NCI-H1694 treated with DMSO at 0.1 percent for 48 hours (cell line): Measurements from ENCODE around the gene NBEA.
A peak's percentile ranks its signal among the peaks of the same experiment; 100 is the strongest.
"Not testable (repeated sequence)": the region's sequence is repeated elsewhere in the genome, so short reads cannot be mapped to it uniquely, and the experiment has no call there.

Experiments used
- DNase-seq: peaks from one replicate; lab custom pipeline; 2025; lab: John Stamatoyannopoulos, UW

NBEA gene

GRCh38 chr13:35672611-35673010 is 730.5 kb downstream of the NBEA start:
- peak; percentile 85 for DNase-seq

- peak; percentile 73 for DNase-seq
Measured at GRCh38 chr13:35675651-35676050, 733.6 kb downstream of the NBEA start.

GRCh38 chr13:35677863-35678262 is 735.8 kb downstream of the NBEA start:
- not testable (repeated sequence) for DNase-seq

- DNase-seq, result no peak
Measured at GRCh38 chr13:35681685-35682084, 739.6 kb downstream of the NBEA start.

DNA sequence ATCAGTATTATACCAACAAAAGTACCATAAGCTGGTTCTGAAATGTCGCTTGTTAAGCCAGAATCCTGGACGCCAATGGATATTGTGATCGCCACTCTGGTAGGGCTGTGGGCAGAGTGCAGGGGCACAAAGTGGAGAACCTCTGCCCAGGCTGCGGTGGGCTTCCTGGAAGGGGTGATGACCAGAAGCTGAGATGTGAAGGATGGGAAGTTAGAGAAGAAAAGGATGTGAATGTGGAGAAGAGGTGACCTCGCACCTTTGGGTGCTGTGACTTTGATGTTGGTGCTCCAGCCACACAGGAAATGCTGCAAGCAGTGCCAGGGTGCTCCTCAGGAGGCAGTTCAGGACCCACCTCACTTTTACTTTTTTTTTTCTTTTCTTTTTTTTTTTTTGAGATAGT is 742.4 kb downstream of the NBEA start:
- DNase-seq, result no peak

- DNase-seq, result no peak
Measured at GRCh38 chr13:35687336-35687735, 745.3 kb downstream of the NBEA start.

DNA sequence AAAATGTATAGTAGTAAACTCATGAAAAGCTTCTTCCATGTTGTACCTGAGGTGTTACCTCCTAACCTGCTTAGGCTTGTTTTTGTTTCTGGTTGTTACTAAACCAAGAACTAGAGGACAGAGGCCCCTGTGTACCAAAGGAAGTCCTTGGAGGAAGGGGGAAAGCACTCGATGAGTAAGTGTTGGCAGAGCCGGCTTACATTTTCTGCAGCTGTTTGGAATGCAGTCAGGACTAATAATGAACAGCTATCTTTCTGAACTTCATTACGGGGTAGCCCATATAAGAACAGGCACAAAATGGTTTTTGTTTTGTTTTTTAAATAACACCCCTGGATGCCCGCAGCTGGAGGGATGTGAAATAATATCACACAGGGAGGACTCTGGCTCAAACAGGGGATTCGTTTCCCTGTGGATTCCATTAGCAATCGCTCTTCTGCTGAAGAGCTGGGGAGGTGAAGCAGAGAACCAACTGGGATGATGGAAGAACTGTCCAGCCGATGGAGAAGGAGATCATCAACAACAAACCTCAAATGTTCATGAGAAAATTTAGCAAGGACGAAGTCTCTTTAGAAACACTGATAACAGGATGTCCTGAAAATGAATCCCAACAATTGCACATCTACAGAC is 748.6 kb downstream of the NBEA start:
- no peak for DNase-seq

DNA sequence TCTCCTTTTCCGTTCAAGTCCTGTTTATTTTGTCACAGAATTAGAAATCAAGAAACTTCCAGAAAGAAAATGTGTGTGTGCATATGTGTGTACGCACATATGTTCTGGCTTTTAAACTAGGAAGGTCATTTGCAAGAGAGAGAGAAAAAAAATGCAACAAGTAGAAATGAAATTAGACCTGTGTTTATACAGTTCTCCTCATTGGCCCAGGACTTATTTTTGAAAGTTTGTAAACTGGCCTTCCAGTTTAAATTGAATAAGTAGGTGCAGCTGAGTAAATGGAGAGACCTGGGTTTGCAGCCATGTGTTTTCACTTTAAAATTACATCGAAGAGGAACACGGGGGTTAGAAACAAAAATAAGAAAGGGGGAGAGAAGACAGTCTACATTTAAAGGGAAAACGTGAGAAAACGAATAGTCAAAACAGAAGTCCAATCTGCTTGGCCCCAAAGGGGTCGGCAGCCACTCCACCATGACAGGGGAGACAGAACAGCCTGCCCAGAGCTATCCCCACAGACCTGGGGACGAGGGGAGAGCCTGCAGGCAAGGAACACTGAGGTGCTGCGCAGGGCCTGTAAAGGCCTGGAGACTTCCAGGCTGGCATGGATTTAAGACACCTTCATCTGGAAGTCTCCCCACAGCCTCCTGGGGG is 751.2 kb downstream of the NBEA start:
- DNase-seq, result no peak

GRCh38 chr13:35694031-35694430 is 752.0 kb downstream of the NBEA start:
- DNase-seq, result no peak

GRCh38 chr13:35694549-35695447 is 752.7 kb downstream of the NBEA start:
- no peak for DNase-seq

DNA sequence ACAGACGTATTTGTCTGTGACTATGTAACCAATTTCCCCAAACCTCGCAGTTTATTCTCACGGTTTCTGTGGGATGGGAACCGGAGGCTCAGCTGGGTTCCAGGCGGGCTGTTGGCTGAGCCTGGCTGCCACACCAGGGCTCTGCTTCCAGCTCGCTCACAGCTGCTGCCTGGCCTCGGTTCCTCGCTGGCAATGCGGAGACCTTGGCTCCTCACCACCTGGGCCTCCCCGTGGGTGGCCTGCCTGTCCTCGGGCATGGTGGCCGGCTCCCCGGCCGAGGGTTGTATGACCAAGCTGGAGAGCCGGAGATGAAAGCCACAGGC is 753.3 kb downstream of the NBEA start:
- DNase-seq, result no peak

DNA sequence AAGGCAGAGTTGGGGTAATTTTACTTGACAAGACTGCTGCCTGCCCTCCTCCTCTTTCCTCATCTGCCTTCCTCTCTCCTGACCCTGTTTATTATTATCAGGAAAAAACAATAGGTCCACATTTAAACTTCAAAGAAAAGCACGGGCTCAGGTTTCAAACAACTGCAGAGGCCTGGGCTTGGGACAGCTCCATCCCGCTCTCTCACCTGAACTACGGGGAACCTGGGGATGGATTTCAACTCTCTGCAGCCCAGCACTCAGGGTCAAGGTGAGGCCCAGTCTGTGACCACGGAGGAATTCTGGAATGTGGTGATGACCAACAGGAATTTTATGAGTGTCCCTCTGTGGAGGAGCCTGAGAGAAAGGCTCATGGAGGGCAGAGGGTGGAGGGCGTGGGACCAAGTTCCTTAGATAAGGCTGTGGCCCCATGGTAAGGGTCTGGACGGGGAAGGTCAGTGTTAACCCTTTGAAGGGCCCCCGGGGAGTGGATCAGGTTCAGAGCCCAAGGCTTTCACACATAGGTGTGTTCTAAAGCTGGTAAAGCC is 755.2 kb downstream of the NBEA start:
- DNase-seq, result no peak

GRCh38 chr13:35698911-35699576 is 757.0 kb downstream of the NBEA start:
- no peak for DNase-seq

DNA sequence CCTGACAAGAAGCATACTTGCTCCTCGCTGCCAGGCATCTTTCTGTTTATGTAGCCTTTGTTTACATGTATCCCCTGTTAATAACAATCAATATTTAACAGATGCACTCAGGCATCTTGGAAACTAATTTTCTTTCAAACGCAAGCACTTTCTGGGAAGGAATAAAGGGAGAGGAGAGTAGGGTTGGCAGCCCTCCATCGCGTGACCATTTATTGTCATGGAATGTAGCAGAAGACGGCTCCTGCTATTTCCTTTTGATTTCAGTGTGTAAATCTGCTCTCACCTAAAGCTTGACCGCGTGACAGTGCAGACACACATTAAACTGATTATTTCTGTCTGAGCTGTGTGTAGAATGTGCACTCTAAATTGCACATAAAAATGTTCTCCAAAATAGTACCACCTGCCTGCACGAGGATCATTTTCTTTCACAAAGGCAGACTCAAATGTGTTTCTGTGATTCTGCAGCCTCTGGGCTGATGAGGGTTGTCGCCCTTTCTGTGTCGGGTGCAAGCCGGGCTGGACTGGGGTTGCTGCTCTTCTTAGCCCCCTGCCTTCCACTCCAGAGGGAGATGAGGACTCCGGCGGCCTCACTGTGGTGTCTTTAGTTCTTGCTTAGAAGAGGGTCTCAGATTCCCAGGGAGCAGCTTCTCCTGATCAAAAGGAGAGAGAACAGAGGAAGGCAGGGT is 757.9 kb downstream of the NBEA start:
- DNase-seq, result no peak

- DNase-seq, result no peak
Measured at GRCh38 chr13:35700671-35701070, 758.6 kb downstream of the NBEA start.

DNA sequence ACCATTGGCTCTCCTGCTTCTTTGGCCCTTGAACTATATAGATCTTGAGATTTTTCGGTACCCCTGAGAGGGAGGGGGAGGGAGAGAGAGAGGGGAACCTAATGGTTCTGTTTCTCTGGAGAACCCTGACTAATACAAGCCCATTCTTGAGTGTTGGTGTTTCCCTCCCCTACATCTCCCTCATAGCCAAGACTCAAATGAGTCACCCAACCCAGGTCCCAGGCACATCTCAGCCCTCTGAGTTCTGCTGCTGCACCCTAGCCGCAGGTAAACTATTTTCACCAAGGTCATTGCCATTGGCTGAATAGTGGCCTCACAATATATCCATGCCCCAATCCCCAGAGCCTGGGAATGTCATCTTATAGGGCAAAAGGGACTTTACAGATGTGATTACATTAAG is 760.2 kb downstream of the NBEA start:
- no peak for DNase-seq

- DNase-seq, result no peak
Measured at GRCh38 chr13:35703061-35703460, 761.0 kb downstream of the NBEA start.

DNA sequence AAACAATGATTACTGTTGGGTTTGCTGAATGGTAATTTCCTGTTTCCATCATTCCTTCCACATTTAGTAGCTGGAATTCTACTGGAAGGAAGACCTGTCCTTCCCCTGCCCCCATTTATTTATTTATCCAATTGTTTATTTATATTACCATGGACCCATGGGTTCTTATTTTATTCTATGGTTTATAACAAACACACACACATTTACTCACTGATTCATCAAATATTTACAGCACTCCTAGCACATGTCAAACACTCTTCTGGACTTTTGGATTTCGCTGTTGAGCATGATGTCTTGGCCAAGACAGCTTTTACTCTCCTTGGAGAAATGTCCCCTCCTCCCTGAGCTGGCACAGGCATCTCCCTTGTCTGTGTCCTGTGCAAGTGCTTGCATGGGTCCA is 762.3 kb downstream of the NBEA start:
- no peak for DNase-seq

GRCh38 chr13:35706281-35706680 is 764.2 kb downstream of the NBEA start:
- no peak for DNase-seq

DNA sequence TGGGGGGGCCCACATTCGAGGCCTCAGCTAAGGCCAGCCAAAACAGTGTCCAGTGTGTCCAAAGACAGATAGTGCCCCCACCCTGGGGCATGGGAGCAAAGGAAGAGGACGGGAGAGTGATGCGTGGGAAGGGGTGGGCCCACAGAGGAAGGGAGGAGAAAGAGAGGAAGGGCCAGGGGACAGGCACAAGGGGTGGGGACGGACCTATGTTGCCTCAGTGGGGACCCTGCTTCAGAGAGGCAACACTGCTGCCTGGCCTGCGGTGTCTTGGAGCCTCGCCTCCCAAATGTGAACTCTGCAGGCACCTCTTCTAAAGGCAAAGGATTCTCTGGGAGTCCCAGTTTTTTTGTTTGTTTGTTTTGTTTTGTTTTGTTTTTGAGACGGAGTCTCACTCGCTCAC is 764.7 kb downstream of the NBEA start:
- no peak for DNase-seq

DNA sequence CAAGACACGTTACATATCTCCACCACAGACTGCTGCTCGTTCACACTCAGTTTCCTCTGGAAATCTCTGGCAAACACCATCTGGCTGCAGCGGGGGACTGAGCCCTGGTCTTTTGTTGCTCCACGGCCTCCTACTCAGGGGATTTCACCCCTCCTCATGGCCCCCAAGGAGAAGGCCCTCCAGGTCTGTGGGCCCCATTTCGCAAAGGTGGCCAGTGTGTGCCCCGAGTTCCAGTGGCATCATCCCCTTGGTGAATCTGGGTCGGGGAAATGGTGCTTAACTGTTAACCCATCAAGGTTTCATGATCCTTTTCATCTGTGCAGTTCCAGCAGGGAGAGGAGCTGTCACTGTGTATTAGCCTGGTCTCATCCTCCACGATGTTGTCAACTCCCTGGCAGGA is 769.8 kb downstream of the NBEA start:
- peak; percentile 90 for DNase-seq
